SU-DHL-6 (cell line): ENCODE results near the gene FANCM.

Experiments used
- H2AFZ ChIP-seq: fragments of 200-600 bp; sonication (generic); 2 replicates; pipeline ENCODE4 v1.6.1; 2014; ENCODE audit warnings: low read depth, mild to moderate bottlenecking, moderate library complexity, mixed read lengths, antibody characterized with exemption, low read length; ENCODE audit not compliant: severe bottlenecking
- H3F3A ChIP-seq: fragments of 200-600 bp; shearing (Covaris generic); 2 replicates; pipeline ENCODE4 v1.6.0; 2016; ENCODE audit warnings: antibody characterized with exemption, mild to moderate bottlenecking; ENCODE audit not compliant: insufficient read depth
- H3K27ac ChIP-seq: fragments of 200-600 bp; sonication (generic); 2 replicates; pipeline ENCODE4 v1.5.1; 2016; ENCODE audit warnings: low read depth, mild to moderate bottlenecking, low read length, moderate library complexity, mixed read lengths
- H3K27me3 ChIP-seq: fragments of 200-600 bp; sonication (generic), shearing (Covaris generic); 2 replicates; pipeline ENCODE4 v1.6.0; 2014; ENCODE audit warnings: mild to moderate bottlenecking, low read length
- H3K36me3 ChIP-seq: fragments of 200-600 bp; sonication (generic); 2 replicates; pipeline ENCODE4 v1.6.1; 2014; ENCODE audit warnings: mild to moderate bottlenecking, low read length, mixed read lengths
- H3K4me2 ChIP-seq: fragments of 300-600, 200-600 bp; shearing (Covaris generic), sonication (generic); 2 replicates; pipeline ENCODE4 v1.6.0; 2014; ENCODE audit warnings: low read length, low read depth, mild to moderate bottlenecking; ENCODE audit not compliant: poor library complexity, severe bottlenecking
- H3K4me3 ChIP-seq: fragments of 200-600 bp; sonication (generic); 2 replicates; pipeline ENCODE4 v1.5.1; 2014; ENCODE audit warnings: antibody characterized with exemption, low read length, mild to moderate bottlenecking, mixed read lengths; ENCODE audit not compliant: insufficient read depth, poor library complexity, severe bottlenecking
- H3K79me2 ChIP-seq: fragments of 200-600 bp; sonication (generic); 2 replicates; pipeline ENCODE4 v1.6.1; 2014; ENCODE audit warnings: mild to moderate bottlenecking, low read length, moderate library complexity; ENCODE audit not compliant: insufficient read depth
- H3K9ac ChIP-seq: fragments of 200-600 bp; sonication (generic); 2 replicates; pipeline ENCODE4 v1.7.0; 2014; ENCODE audit warnings: mild to moderate bottlenecking, low read length
- H3K9me2 ChIP-seq: fragments of 200-600 bp; sonication (generic); replicated peaks from 2 replicates; pipeline ENCODE4 v1.6.1; 2014; ENCODE audit warnings: low read length; ENCODE audit not compliant: insufficient read depth
- H3K9me3 ChIP-seq: fragments of 200-600 bp; sonication (generic); 2 replicates; pipeline ENCODE4 v1.6.1; 2014; ENCODE audit warnings: low read length, mixed read lengths; ENCODE audit not compliant: insufficient read depth
- H4K20me1 ChIP-seq: fragments of 200-600 bp; sonication (generic); 2 replicates; pipeline ENCODE4 v1.6.1; 2014; ENCODE audit warnings: low read depth, mild to moderate bottlenecking, antibody characterized with exemption, low read length, moderate library complexity, mixed read lengths
- EZH2phosphoT487 ChIP-seq: fragments of 200-600 bp; sonication (generic), shearing (Covaris generic); conservative IDR thresholded peaks from 2 replicates; pipeline ENCODE4 v1.6.1; 2018; ENCODE audit warnings: mild to moderate bottlenecking, antibody characterized with exemption, low read length, moderate library complexity, mixed read lengths
- TF ChIP-seq, protein P1 (sequence below): fragments of 200-600 bp; sonication (generic); IDR thresholded peaks from one replicate; pipeline ENCODE4 v1.5.1; 2017; ENCODE audit warnings: antibody characterized with exemption, mild to moderate bottlenecking, low read length, moderate library complexity; ENCODE audit not compliant: insufficient read depth, poor library complexity, severe bottlenecking

FANCM gene

DNA sequence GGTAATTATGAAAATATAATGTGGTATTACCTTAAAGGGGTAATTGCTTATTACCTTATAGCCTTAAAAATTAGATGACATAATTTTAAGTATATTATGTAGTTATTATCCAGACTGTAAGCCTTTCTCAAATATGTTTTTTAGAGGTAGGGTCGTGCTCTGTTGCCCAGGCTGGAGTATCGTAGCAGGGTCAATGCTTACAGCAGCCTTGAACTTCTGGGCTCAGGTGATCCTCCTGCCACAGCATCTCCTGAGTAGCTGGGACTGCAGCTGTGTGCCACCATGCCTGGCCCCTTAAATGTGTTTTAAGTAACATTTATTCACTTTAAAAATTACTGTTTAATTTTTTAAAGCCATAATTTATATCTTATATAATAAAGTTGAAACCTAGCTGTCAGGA is 41.5 kb upstream of the FANCM start:
- Histone ChIP-seq H4K20me1 (peaks cover 10% of the 10 kb centered on the region; the same call in 1 of the 2 replicates), H3K9me3 (no peaks in the 10 kb centered on the region), H2AFZ (no peak overlapping the region), H3K9me2 (no peaks in the 10 kb centered on the region), H3K4me3 (no peak overlapping the region), H3K27me3 (no peaks in the 10 kb centered on the region), H3F3A (0 out of 2 replicates have a peak, but pooled peaks cover 3% of the 10 kb centered on the region), H3K9ac (no peak overlapping the region), H3K4me2 (no peak overlapping the region), H3K79me2 (peaks cover 73% of the 10 kb centered on the region), H3K36me3 (peaks cover 44% of the 10 kb centered on the region), H3K27ac (no peak overlapping the region)
- TF ChIP-seq, protein P1, sequence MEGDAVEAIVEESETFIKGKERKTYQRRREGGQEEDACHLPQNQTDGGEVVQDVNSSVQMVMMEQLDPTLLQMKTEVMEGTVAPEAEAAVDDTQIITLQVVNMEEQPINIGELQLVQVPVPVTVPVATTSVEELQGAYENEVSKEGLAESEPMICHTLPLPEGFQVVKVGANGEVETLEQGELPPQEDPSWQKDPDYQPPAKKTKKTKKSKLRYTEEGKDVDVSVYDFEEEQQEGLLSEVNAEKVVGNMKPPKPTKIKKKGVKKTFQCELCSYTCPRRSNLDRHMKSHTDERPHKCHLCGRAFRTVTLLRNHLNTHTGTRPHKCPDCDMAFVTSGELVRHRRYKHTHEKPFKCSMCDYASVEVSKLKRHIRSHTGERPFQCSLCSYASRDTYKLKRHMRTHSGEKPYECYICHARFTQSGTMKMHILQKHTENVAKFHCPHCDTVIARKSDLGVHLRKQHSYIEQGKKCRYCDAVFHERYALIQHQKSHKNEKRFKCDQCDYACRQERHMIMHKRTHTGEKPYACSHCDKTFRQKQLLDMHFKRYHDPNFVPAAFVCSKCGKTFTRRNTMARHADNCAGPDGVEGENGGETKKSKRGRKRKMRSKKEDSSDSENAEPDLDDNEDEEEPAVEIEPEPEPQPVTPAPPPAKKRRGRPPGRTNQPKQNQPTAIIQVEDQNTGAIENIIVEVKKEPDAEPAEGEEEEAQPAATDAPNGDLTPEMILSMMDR = no peak
- no peak for TF ChIP-seq EZH2phosphoT487

- no peak overlapping the region for H2AFZ ChIP-seq
- TF ChIP-seq EZH2phosphoT487 = no peak
- TF ChIP-seq, protein P1 = no peak
- H3K27me3 ChIP-seq = no peaks in the 10 kb centered on the region
- no peak overlapping the region for H3K27ac ChIP-seq
- H3K9me3 ChIP-seq = no peaks in the 10 kb centered on the region
- H3K36me3 ChIP-seq = peaks cover 45% of the 10 kb centered on the region
- no peaks in the 10 kb centered on the region for H3K9me2 ChIP-seq
- H3K4me3 ChIP-seq = no peak overlapping the region
- peaks cover 6% of the 10 kb centered on the region; the same call in 1 of the 2 replicates for H4K20me1 ChIP-seq
- H3F3A ChIP-seq = 0 out of 2 replicates have a peak, but pooled peaks cover 3% of the 10 kb centered on the region
- H3K79me2 ChIP-seq = peaks cover 64% of the 10 kb centered on the region
- no peak overlapping the region for H3K4me2 ChIP-seq
- H3K9ac ChIP-seq = no peak overlapping the region
These were observed 40.6 kb upstream of the FANCM start for GRCh38 chr14:45095143-45095542.

DNA sequence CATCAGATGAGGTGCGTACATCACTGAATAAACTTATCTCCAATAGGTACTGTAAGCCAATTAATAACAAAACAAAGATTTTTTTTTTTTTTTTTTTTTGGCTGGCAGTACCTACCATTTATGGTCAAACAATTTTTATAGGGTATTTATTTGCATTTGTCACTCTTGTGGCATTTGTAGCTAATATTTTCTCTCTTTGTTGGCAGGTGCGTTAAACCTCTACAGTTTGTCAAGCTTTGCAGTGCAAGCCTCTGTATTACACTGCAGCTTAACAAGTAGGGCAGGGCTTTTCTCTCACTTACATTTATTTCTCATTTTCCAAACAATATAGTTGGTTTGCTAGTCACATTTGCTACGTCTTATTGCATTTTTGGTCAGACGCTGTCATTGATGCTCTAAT is 39.5 kb upstream of the FANCM start:
- peaks cover 54% of the 10 kb centered on the region for H3K36me3 ChIP-seq
- no peak overlapping the region for H3K9ac ChIP-seq
- no peak overlapping the region for H3K4me3 ChIP-seq
- 0 out of 2 replicates have a peak, but pooled peaks cover 3% of the 10 kb centered on the region for H3F3A ChIP-seq
- H3K9me3 ChIP-seq = no peaks in the 10 kb centered on the region
- no peak overlapping the region for H3K27ac ChIP-seq
- H3K9me2 ChIP-seq = no peaks in the 10 kb centered on the region
- H3K79me2 ChIP-seq = peaks cover 54% of the 10 kb centered on the region
- TF ChIP-seq EZH2phosphoT487 = no peak
- TF ChIP-seq, protein P1 = no peak
- H4K20me1 ChIP-seq = no peaks in the 10 kb centered on the region; the same call in 1 of the 2 replicates
- H3K4me2 ChIP-seq = no peak overlapping the region
- H3K27me3 ChIP-seq = no peaks in the 10 kb centered on the region
- H2AFZ ChIP-seq = no peak overlapping the region
